Cardiac fibroblast (primary cell): Measurements from ENCODE around the gene KIAA1143.

ENCODE experiments used
- DNase-seq, 2 donors: peaks; one replicate each; pipeline versions ENCODE4 v3.0.0 to v3.0.0-alpha.2; 2010; ENCODE audit warnings: low read depth in 2 of 2
- H3K4me3 ChIP-seq, 2 donors: replicated peaks in 1 of 2; 1 replicate in 1 of 2; 2 replicates in 1 of 2; pipeline ENCODE4 v1.5.1; 2011; ENCODE audit warnings: low read depth in 2 of 2, low read length in 2 of 2, mild to moderate bottlenecking in 2 of 2, moderate library complexity in 1 of 2
- CTCF ChIP-seq: IDR thresholded peaks from one replicate; pipeline ENCODE4 v1.5.1; 2011; ENCODE audit warnings: low read depth, mild to moderate bottlenecking, low read length, inconsistent platforms

Gene KIAA1143

GRCh38 chr3:44734646-44735168, 26.7 kb downstream of the KIAA1143 start:
- DNase-seq: peak in 1 of 2 donors; percentile 13
- H3K4me3 ChIP-seq: no peak overlapping the region
- TF ChIP-seq CTCF: no peak

- peak; percentile 95 for DNase-seq
- peak within 1 kb of the TSS; percentile 78 to 79 for H3K4me3 ChIP-seq
- no peak for TF ChIP-seq CTCF
Observed at GRCh38 chr3:44729384-44729910, 32.0 kb downstream of the KIAA1143 start, which contains the start of gene ZNF501. Gene ZNF501, plus strand, starts transcription at chr3:44729635. Its CDS starts 4,787 bp downstream, at chr3:44734422.

- no peak for DNase-seq
- no peak for TF ChIP-seq CTCF
- H3K4me3 ChIP-seq: no peak overlapping the region
Observed at GRCh38 chr3:44722103-44722401, 39.4 kb downstream of the KIAA1143 start.

GRCh38 chr3:44721231-44722102, 40.0 kb downstream of the KIAA1143 start:
- H3K4me3 ChIP-seq: no peak overlapping the region
- peak; percentile 5 to 33 for DNase-seq
- no peak for TF ChIP-seq CTCF

GRCh38 chr3:44712455-44713075, 48.9 kb downstream of the KIAA1143 start, which contains the start of gene ZNF502:
Gene ZNF502, plus strand, starts transcription at chr3:44712660. Its CDS starts 7,602 bp downstream, at chr3:44720262.
- DNase-seq: peak; percentile 93
- H3K4me3 ChIP-seq: peak within 1 kb of the TSS; percentile 95 to 97
- peak; percentile 41 for TF ChIP-seq CTCF
